ENCODE measurements around the gene XXYLT1. TPM values are rescaled to one million over a fixed set of nuclear protein-coding genes. Genes with fewer than 3 reads are reported as not detected.

The XXYLT1 gene
- total and polyA plus RNA-seq, 2 of the 8 experiments (the other 6 are each of a cell fraction or from before 2014, with no cell fraction given), result 18.9 to 23.8 TPM

GRCh38 chr3:195069501-195070251 is 201.3 kb downstream of the XXYLT1 start (continued):
- TF ChIP-seq POLR2AphosphoS5 (IDR thresholded peaks at IDR 0.05; ENCODE audit: low read depth, low read length) (no peak), CTCF (IDR thresholded peaks at IDR 0.05; ENCODE audit: control extremely low read depth in 1 of 3, insufficient read depth in 1 of 3, low read depth in 1 of 3, low read length in 3 of 3) (no peak), GTF2F1 (IDR thresholded peaks at IDR 0.05; ENCODE audit: borderline replicate concordance, low read depth, low read length) (no peak)
